ENCODE results near the gene GNPTAB.

Gene GNPTAB

GRCh38 chr12:101700299-101700820 lies 130.4 kb downstream of the GNPTAB start:
- Histone ChIP-seq H3K9ac (ENCODE audit: low read length) (no peak overlapping the region), H3K36me3 (ENCODE audit: control insufficient read depth, insufficient read depth, low read length, severe bottlenecking) (no peaks in the 10 kb centered on the region), H3K4me1 (ENCODE audit: control insufficient read depth, insufficient read depth, low read length) (peaks cover 35% of the 10 kb centered on the region), H3K9me3 (ENCODE audit: control insufficient read depth, low read length) (no peaks in the 10 kb centered on the region), H3K4me3 (ENCODE audit: low read length) (no peak overlapping the region), H3K27me3 (replicated peaks; ENCODE audit: control insufficient read depth, insufficient read depth, low read length) (no peaks in the 10 kb centered on the region)
- DNase-seq (ENCODE audit: low read depth) = no peak

- Histone ChIP-seq H3K9ac (ENCODE audit: low read length) (peak overlapping the region; percentile 93), H3K36me3 (ENCODE audit: control insufficient read depth, insufficient read depth, low read length, severe bottlenecking) (no peaks in the 10 kb centered on the region), H3K9me3 (ENCODE audit: control insufficient read depth, low read length) (no peaks in the 10 kb centered on the region), H3K27me3 (replicated peaks; ENCODE audit: control insufficient read depth, insufficient read depth, low read length) (no peaks in the 10 kb centered on the region), H3K4me3 (ENCODE audit: low read length) (peak overlapping the region; percentile 85), H3K4me1 (ENCODE audit: control insufficient read depth, insufficient read depth, low read length) (peaks cover 35% of the 10 kb centered on the region)
- DNase-seq (ENCODE audit: low read depth) = peak; percentile 38
Observed at GRCh38 chr12:101698800-101699347, 131.9 kb downstream of the GNPTAB start.

- H3K4me3 ChIP-seq (ENCODE audit: low read length) = peak overlapping the region; percentile 85
- peaks cover 35% of the 10 kb centered on the region for H3K4me1 ChIP-seq (ENCODE audit: control insufficient read depth, insufficient read depth, low read length)
- DNase-seq (ENCODE audit: low read depth) = peak; percentile 67
- no peaks in the 10 kb centered on the region for H3K36me3 ChIP-seq (ENCODE audit: control insufficient read depth, insufficient read depth, low read length, severe bottlenecking)
- H3K27me3 ChIP-seq (replicated peaks; ENCODE audit: control insufficient read depth, insufficient read depth, low read length) = no peaks in the 10 kb centered on the region
- peak overlapping the region; percentile 93 for H3K9ac ChIP-seq (ENCODE audit: low read length)
- no peaks in the 10 kb centered on the region for H3K9me3 ChIP-seq (ENCODE audit: control insufficient read depth, low read length)
Observed at GRCh38 chr12:101697930-101698799, 132.6 kb downstream of the GNPTAB start.

- DNase-seq (ENCODE audit: low read depth) = peak; percentile 74
- Histone ChIP-seq H3K9me3 (ENCODE audit: control insufficient read depth, low read length) (no peaks in the 10 kb centered on the region), H3K36me3 (ENCODE audit: control insufficient read depth, insufficient read depth, low read length, severe bottlenecking) (no peaks in the 10 kb centered on the region), H3K27me3 (replicated peaks; ENCODE audit: control insufficient read depth, insufficient read depth, low read length) (no peaks in the 10 kb centered on the region), H3K4me1 (ENCODE audit: control insufficient read depth, insufficient read depth, low read length) (peaks cover 31% of the 10 kb centered on the region), H3K4me3 (ENCODE audit: low read length) (peak within 1 kb of the TSS; percentile 85), H3K9ac (ENCODE audit: low read length) (peak within 1 kb of the TSS; percentile 93)
Observed at GRCh38 chr12:101697197-101697929, 133.4 kb downstream of the GNPTAB start, which contains the start of gene CHPT1. Gene CHPT1, plus strand, starts transcription at chr12:101697640. Its CDS starts 222 bp downstream, at chr12:101697862.

- Histone ChIP-seq H3K9ac (ENCODE audit: low read length) (peak overlapping the region; percentile 93), H3K4me3 (ENCODE audit: low read length) (peak overlapping the region; percentile 85), H3K36me3 (ENCODE audit: control insufficient read depth, insufficient read depth, low read length, severe bottlenecking) (no peaks in the 10 kb centered on the region), H3K27me3 (replicated peaks; ENCODE audit: control insufficient read depth, insufficient read depth, low read length) (no peaks in the 10 kb centered on the region), H3K4me1 (ENCODE audit: control insufficient read depth, insufficient read depth, low read length) (peaks cover 31% of the 10 kb centered on the region), H3K9me3 (ENCODE audit: control insufficient read depth, low read length) (no peaks in the 10 kb centered on the region)
- DNase-seq (ENCODE audit: low read depth) = peak; percentile 6
Observed at GRCh38 chr12:101696251-101697196, 134.2 kb downstream of the GNPTAB start.

GRCh38 chr12:101695706-101696105 lies 135.1 kb downstream of the GNPTAB start:
- no peaks in the 10 kb centered on the region for H3K36me3 ChIP-seq (ENCODE audit: control insufficient read depth, insufficient read depth, low read length, severe bottlenecking)
- no peaks in the 10 kb centered on the region for H3K9me3 ChIP-seq (ENCODE audit: control insufficient read depth, low read length)
- H3K9ac ChIP-seq (ENCODE audit: low read length) = no peak overlapping the region
- H3K4me3 ChIP-seq (ENCODE audit: low read length) = no peak overlapping the region
- DNase-seq (ENCODE audit: low read depth) = no peak
- H3K4me1 ChIP-seq (ENCODE audit: control insufficient read depth, insufficient read depth, low read length) = peaks cover 31% of the 10 kb centered on the region
- no peaks in the 10 kb centered on the region for H3K27me3 ChIP-seq (replicated peaks; ENCODE audit: control insufficient read depth, insufficient read depth, low read length)

Data from adipocyte (in vitro differentiated cells).